Stimulated activated CD8-positive, alpha-beta memory T cell treated with anti-CD3 and anti-CD28 coated beads, Interleukin-7, amount 100 ng/mL, for 4 hours (primary cell): ENCODE data around the gene TUBB2A.
"Not testable (repeated sequence)": the region's sequence is repeated elsewhere in the genome, so short reads cannot be mapped to it uniquely, and the experiment has no call there.

ENCODE experiments used
- DNase-seq, 2 donors: peaks; one replicate each; pipeline ENCODE4 v3.0.0-alpha.2; 2020; ENCODE audit warnings: low read depth in 2 of 2

TUBB2A gene

GRCh38 chr6:3179945-3180344, 22.6 kb upstream of the TUBB2A start:
- DNase-seq: not testable (repeated sequence)

GRCh38 chr6:3178666-3179065, 21.3 kb upstream of the TUBB2A start:
- DNase-seq: not testable (repeated sequence)

GRCh38 chr6:3176562-3177355, 19.4 kb upstream of the TUBB2A start:
- DNase-seq: peak; percentile 24 to 40

- no peak for DNase-seq
Observed at GRCh38 chr6:3175715-3176402, 18.5 kb upstream of the TUBB2A start.

GRCh38 chr6:3173636-3174089, 16.3 kb upstream of the TUBB2A start:
- not testable (repeated sequence) for DNase-seq

GRCh38 chr6:3172789-3173188, 15.4 kb upstream of the TUBB2A start:
- not testable (repeated sequence) for DNase-seq

- not testable (repeated sequence) for DNase-seq
Observed at GRCh38 chr6:3171313-3172175, 14.2 kb upstream of the TUBB2A start.

- not testable (repeated sequence) for DNase-seq
Observed at GRCh38 chr6:3170676-3171075, 13.3 kb upstream of the TUBB2A start.

GRCh38 chr6:3168046-3168445, 10.7 kb upstream of the TUBB2A start:
- not testable (repeated sequence) for DNase-seq

GRCh38 chr6:3166535-3167225, 9.3 kb upstream of the TUBB2A start:
- DNase-seq: not testable (repeated sequence)

GRCh38 chr6:3165631-3166534, 8.5 kb upstream of the TUBB2A start:
- no peak for DNase-seq

GRCh38 chr6:3164388-3164787, 7.0 kb upstream of the TUBB2A start:
- DNase-seq: no peak

- no peak for DNase-seq
Observed at GRCh38 chr6:3163248-3163594, 5.9 kb upstream of the TUBB2A start.

- DNase-seq: peak in 1 of 2 donors; percentile 61
Observed at GRCh38 chr6:3162565-3163247, 5.4 kb upstream of the TUBB2A start.

GRCh38 chr6:3162067-3162497, 4.7 kb upstream of the TUBB2A start:
- no peak for DNase-seq

GRCh38 chr6:3159805-3160781, 2.7 kb upstream of the TUBB2A start:
- peak; percentile 63 to 65 for DNase-seq

GRCh38 chr6:3156184-3157130, 887 bp downstream of the TUBB2A start:
- DNase-seq: peak in 1 of 2 donors; percentile 34
